Hypothalamus (tissue), 51 donors: Measurements from ENCODE around the gene ACTR3C.

Experiments
- DNase-seq, 51 donors: peaks; one replicate each; lab custom pipeline; 2025; lab: John Stamatoyannopoulos, UW

The ACTR3C gene

GRCh38 chr7:150337179-150337578, 13.8 kb upstream of the ACTR3C start:
- no peak for DNase-seq

- no peak for DNase-seq
These were observed 13.4 kb upstream of the ACTR3C start for GRCh38 chr7:150336746-150337145.

DNA sequence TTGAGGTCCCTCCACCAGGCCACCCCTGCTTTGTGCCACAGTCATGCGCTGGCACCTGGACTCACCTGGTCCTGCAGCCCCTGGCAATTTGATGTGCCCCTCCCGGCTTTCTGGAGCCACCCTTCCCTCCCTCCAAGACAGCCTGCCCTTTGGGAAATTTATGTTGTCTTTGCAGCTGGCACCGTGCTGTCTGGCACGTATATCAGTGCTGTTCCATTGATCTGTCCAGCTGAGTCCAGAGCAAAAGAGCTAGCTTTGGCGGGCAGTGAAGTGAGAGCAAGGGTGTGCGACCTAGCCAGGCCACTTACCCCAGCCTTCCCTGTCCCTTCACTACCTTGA, 12.4 kb upstream of the ACTR3C start:
- no peak for DNase-seq

DNA sequence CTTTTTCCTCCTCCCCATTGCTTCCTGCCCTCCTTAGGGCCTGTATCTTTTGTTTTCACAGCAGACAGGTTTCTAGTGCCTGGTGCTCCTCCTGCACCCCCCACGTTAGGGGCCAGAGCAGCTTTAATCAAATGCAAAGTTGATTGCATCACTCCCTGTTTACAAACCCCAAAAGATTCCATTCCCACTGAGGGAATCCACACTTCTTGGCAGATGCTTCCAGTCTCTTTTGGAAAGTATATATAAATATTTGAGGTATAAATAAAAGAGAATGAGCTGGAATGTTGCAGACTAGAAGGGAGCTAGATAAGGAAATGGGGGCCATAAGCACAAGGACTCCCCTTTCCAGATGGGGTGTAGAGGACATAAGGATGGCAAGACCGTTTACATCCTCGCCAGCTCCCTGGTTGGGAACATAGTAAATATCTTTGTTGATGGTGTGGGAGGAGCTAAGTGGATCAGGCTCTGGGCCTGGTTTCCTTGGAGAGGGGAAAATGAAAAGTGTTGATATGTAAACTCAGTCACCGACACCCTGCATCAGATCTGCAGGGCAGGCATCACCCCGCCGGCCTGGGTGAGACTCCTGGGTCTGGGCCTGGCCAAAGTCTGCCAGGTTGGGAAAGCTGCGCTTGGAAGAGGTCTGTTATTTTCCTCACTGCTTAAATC, 11.9 kb upstream of the ACTR3C start:
- no peak for DNase-seq

GRCh38 chr7:150334108-150334507, 10.8 kb upstream of the ACTR3C start:
- DNase-seq = no peak

DNA sequence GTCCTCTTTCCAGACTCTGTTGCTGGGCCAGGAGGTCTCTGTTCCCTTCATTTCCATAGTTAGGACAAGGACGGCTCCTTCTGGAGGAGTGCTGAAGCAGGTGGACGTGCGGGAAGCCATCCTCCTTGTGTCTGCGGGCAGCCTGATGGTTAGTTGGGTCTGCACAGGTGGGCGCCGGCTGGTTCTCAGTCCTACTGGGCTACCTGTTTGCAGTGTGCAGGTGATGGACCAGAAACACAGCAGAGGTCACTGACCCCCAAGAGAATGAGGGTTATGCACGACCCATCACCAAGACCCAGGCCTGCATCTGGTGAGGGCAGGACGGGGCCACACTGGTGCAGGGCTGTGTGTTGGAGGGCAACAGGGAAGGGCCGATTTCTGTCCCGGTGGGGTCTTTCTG, 10.3 kb upstream of the ACTR3C start:
- no peak for DNase-seq

DNA sequence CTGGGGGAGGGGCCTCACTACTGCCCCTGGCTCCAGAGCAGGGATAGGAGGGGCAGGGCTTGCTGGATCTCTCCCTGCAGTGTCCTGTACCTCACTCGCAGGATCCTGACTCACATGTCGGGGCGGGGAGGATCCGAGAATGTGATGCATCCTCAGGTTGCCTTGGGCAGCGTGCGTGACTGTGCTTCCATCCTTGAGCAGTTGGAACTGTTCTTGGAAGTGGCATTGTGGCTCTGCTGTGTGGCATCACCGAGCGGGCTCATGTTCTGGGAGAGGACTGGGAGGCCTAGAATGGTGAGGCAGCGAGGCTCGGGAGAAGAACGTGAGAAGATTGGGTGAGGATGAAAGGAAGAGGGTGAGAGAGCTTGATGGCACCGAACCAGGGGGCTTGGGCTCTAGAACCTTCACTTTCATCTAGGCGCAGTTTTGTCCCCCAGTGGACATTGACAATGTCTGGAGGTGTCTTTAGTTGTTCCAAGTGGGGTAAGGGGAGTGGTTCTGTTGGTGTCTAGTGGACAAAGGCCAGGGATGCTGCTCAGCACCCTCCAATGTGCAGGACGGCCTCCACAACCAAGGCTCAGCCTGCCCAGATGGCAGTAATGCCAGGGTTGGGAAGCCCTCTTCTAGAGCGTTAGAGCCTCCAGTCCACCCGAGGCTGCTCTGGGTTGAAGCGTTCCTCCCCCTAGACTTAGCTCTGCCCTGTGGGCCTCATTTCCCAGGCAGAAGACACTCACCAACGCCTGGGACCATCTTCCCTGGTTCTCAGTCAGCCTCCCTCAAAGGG, 9.7 kb upstream of the ACTR3C start:
- DNase-seq = no peak

DNA sequence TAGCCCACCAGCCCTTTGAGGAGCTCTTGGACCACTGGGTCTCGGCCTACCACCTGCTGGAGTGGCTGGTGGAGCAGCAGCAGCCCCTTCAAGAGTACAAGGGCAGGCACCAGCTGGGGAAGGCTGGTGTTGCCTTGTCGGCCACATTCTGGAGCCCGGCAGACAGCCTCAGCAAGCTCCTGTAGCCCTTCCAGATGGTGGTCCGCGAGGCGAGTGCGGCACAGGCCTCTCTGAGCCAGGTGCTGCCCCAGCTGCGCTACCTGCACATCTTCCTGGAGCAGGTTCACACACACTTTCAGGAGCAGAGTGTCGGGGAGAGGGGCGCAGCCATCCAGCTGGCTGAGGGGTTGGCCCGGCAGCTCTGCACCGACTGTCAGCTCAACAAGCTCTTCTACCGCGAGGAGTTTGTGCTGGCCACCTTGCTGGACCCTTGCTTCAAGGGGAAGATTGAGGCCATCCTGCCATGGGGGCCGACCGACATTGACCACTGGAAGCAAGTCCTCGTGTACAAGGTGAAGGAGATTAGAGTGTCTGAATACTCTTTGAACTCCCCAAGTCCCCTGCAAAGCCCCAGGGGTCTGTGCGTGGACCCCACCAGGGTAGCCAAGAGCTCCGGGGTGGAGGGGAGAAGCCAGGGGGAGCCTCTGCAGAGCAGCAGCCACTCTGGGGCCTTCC, 7.0 kb upstream of the ACTR3C start:
- no peak for DNase-seq

GRCh38 chr7:150329331-150330120, 6.2 kb upstream of the ACTR3C start:
- peak in 23 of 51 donors; percentile 5 to 76 (median 48) for DNase-seq

DNA sequence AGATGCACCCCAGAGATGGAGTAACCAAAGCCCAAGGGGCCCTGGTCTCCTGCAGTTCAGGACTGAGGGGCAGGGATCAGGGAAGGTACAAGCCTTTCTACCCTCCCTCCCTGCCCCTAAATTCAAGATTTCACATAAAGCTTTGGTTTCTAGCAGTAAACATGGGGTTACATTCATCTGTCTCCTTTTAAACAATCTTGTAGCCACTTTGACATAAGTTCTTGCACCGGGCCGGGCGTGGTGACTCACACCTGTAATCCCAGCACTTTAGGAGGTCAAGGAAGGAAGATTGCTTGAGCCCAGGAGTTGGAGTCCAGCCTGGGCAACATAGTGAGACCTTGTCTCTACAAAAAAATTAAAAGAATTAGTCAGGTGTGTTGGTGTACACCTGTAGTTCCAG, 4.0 kb upstream of the ACTR3C start:
- DNase-seq = no peak

DNA sequence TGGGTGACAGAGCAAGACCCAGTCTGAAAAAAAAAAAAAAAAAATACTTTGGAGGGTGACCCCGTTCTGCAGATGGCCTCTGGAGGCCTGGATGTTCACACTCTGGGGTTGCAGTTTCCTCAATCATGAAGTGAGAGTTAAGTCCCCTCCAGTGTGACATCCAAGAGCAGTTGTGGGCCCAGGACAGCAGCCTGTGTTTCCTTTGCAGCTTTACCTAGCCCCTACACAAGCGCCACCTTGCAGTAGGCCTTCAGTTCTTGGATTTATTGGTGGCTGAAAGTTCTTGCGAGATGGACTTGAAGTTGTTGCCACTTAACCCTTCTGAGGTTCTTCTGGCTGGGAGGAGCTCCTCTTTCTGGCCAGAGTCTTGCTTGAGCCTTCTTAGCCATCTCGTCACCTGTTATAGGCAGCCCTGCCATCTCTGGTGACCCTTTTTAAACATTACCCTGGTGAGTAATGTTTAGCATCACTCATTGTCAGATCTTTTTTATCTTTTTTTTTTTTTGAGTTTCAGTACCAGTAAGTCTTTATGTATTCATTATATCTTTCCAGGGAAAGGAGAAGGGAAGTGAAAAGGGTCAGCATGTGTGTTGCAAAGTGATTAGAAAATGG, 3.4 kb upstream of the ACTR3C start:
- DNase-seq = no peak

- no peak for DNase-seq
These were observed 2.6 kb upstream of the ACTR3C start for GRCh38 chr7:150325901-150326300.

DNA sequence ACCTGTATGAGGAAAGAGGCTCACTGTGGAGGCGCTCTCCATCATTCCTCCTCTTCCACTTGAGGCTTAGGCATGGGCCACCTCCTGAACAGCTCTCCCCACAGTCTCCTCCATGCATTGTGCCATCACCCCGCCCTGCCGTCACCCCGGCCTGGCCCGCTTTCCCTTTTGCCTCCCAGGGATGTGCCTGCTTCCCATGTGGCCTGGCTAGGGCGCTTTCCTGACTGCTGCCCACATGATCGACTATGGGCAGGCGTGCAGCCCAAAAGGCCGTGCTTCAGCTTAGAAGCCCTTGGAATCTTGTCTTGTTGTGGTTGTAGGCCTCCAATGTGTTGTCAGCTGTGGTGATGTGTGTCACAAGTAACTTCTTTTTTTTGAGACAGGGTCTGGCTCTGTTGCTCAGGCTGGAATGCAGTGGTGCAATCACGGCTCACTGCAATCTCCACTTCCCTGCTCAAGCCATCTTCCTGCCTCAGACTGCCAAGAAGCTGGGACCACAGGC, 1.8 kb upstream of the ACTR3C start:
- no peak for DNase-seq

GRCh38 chr7:150324373-150324961, 1.1 kb upstream of the ACTR3C start:
- DNase-seq = no peak

DNA sequence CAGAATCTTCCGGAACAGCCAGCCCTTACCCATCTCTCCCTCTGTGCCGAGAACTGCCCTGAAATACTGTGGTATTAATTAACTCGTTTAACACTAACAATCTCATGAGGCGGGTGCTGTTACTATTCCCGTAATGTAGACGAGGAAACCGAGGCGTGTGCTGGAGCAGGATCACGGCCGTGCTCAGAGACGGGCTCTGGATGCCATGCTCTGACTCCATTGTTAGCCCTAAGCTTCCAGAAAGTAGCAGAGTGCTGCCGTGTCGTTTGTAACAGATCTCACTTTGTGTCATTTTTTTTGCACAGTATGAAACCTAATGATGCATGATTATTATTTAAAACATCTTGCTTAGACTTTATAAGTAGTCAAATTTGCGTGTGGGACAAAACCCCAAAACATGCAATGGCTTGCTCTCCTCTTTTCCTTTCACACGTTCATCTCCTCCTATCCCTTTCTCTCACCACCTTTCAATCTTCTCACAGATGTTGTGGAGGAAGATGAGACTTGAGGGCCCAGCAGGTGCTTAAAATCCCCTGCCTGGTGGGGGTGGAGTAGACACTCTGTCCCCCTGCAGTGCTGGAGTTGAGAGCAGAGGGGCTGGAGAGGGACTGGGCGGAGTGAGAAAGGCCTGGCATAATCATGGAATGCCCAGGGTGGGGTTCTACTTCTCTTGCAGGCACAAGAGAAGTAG, 482 bp upstream of the ACTR3C start:
- DNase-seq = peak in 2 of 51 donors; percentile 47 to 71

DNA sequence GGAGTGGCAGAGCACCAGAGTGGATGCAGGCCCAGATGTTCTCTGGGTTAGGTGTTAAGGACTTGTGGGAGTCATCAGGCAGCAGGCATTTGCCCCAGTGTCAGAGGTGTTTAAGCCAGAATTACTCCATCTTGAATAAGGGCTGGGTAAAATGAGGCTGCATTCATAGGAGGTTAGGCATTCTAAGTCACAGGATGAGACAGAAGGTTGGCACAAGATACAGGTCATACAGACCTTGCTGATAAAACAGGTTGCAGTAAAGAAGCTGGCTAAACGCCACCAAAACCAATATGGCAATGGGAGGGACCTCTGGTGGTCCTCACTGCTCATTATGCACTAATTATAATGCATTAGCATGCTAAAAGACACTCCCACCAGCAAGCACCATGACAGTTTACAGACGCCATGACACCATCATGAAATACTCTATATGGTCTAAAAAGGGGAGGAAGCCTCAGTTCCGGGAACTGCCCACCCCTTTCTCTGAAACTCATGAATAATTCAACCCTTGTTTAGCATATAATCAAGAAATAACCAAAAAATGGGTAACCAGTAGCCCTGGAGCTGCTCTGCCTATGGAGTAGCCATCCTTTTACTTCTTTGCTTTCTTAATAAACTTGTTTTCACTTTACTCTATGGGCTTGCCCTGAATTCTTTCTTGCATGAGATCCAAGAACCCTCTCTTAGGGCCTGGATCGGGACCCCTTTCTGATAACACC, 1.1 kb downstream of the ACTR3C start:
- DNase-seq = no peak

GRCh38 chr7:150321788-150322113, 1.6 kb downstream of the ACTR3C start:
- DNase-seq = no peak

GRCh38 chr7:150317748-150318444, 5.4 kb downstream of the ACTR3C start:
- no peak for DNase-seq
